ENCODE data around the gene ZCCHC8. TPM values are rescaled to one million over a fixed set of nuclear protein-coding genes. Genes with fewer than 3 reads are reported as not detected.

ZCCHC8 gene
- total RNA-seq, 1 experiment from 2014 or later, result 40.1 TPM

- no peaks in the 10 kb centered on the region for H3K9me3 Mint-ChIP-seq (ENCODE audit: unreplicated experiment)
- no peak overlapping the region for H3K4me3 Mint-ChIP-seq (ENCODE audit: unreplicated experiment)
- peaks cover 6% of the 10 kb centered on the region for H3K4me1 Mint-ChIP-seq (ENCODE audit: low read depth, unreplicated experiment)
- no peaks in the 10 kb centered on the region for H3K9me3 ChIP-seq
- intact Hi-C loops (cut with micrococcal nuclease; ENCODE audit: unreplicated experiment), result no loop called here
- TF ChIP-seq, protein P1, sequence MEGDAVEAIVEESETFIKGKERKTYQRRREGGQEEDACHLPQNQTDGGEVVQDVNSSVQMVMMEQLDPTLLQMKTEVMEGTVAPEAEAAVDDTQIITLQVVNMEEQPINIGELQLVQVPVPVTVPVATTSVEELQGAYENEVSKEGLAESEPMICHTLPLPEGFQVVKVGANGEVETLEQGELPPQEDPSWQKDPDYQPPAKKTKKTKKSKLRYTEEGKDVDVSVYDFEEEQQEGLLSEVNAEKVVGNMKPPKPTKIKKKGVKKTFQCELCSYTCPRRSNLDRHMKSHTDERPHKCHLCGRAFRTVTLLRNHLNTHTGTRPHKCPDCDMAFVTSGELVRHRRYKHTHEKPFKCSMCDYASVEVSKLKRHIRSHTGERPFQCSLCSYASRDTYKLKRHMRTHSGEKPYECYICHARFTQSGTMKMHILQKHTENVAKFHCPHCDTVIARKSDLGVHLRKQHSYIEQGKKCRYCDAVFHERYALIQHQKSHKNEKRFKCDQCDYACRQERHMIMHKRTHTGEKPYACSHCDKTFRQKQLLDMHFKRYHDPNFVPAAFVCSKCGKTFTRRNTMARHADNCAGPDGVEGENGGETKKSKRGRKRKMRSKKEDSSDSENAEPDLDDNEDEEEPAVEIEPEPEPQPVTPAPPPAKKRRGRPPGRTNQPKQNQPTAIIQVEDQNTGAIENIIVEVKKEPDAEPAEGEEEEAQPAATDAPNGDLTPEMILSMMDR (IDR thresholded peaks at IDR 0.05; ENCODE audit: insufficient read depth in 1 of 2, low read depth in 1 of 2, low read length in 1 of 2, severe bottlenecking in 1 of 2, unreplicated experiment in 1 of 2), result no peak
- no peak for DNase-seq
- no peaks in the 10 kb centered on the region for H3K27me3 Mint-ChIP-seq (ENCODE audit: insufficient read depth, unreplicated experiment)
- no TSS peak for BruUV-seq (replicated peaks)
- H3K27ac Mint-ChIP-seq (ENCODE audit: unreplicated experiment), result no peak overlapping the region
- no peaks in the 10 kb centered on the region for H3K27me3 ChIP-seq (replicated peaks; ENCODE audit: control insufficient read depth, insufficient read depth, low read length)
- POLR2A ChIA-PET, result interaction anchor here (0.8 kb wide), 1 partner anchor 104 kb away, joined by 3 read pairs; no protein-coding TSS in a partner anchor
- H3K36me3 ChIP-seq (ENCODE audit: control insufficient read depth, insufficient read depth, low read length), result peaks cover 2% of the 10 kb centered on the region; the same call in 1 of the 2 replicates
- H3K4me1 ChIP-seq, result 0 out of 2 replicates have a peak, but pooled peaks cover 8% of the 10 kb centered on the region
- H3K4me3 ChIP-seq (ENCODE audit: low read depth, low read length), result no peak overlapping the region
- CTCF ChIA-PET, result no interaction called here
- H3K36me3 Mint-ChIP-seq (ENCODE audit: insufficient read depth, unreplicated experiment), result peaks cover 98% of the 10 kb centered on the region
Measured at GRCh38 chr12:122503783-122504590, 3.3 kb upstream of the ZCCHC8 start.

DNA sequence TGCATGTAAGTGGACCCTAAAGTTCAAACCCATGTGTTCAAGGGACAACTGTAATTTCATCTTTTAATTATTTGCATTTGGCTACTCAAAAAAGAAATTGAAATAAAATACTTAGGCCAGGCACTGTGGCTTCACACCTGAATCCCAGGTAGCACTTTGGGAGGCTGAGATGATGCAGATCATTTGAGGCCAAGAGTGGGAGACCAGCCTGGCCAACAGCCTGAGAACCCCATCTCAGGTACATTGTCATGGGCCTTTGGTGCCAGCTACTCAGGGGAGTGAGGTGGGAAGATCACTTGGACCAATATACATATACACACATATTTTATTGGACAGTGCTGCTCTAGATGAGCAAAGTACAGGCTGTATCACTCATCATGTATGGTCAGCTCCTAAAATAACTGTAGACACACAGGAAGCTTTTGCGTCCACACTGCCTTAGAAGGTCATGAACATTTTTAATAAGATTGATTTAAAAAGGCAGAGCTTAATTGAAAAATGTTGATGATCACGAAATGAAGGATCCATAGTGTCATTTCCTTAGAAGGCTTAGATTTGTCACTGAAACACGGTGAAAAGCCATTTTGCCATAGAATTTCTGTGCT is 2.5 kb upstream of the ZCCHC8 start:
- TF ChIP-seq, protein P1 (IDR thresholded peaks at IDR 0.05; ENCODE audit: insufficient read depth in 1 of 2, low read depth in 1 of 2, low read length in 1 of 2, severe bottlenecking in 1 of 2, unreplicated experiment in 1 of 2), result no peak
- BruUV-seq (replicated peaks), result no TSS peak
- H3K4me1 Mint-ChIP-seq (ENCODE audit: low read depth, unreplicated experiment), result peaks cover 6% of the 10 kb centered on the region
- H3K27ac Mint-ChIP-seq (ENCODE audit: unreplicated experiment), result no peak overlapping the region
- Histone ChIP-seq H3K27me3 (replicated peaks; ENCODE audit: control insufficient read depth, insufficient read depth, low read length) (no peaks in the 10 kb centered on the region), H3K4me1 (0 out of 2 replicates have a peak, but pooled peaks cover 8% of the 10 kb centered on the region), H3K9me3 (no peaks in the 10 kb centered on the region), H3K36me3 (ENCODE audit: control insufficient read depth, insufficient read depth, low read length) (peaks cover 2% of the 10 kb centered on the region; the same call in 1 of the 2 replicates), H3K4me3 (ENCODE audit: low read depth, low read length) (no peak overlapping the region)
- CTCF ChIA-PET, result no interaction called here
- H3K9me3 Mint-ChIP-seq (ENCODE audit: unreplicated experiment), result no peaks in the 10 kb centered on the region
- no peak for DNase-seq
- H3K4me3 Mint-ChIP-seq (ENCODE audit: unreplicated experiment), result no peak overlapping the region
- POLR2A ChIA-PET, result interaction anchor here (0.8 kb wide), 1 partner anchor 104 kb away, joined by 3 read pairs; no protein-coding TSS in a partner anchor
- intact Hi-C loops (cut with micrococcal nuclease; ENCODE audit: unreplicated experiment), result no loop called here
- no peaks in the 10 kb centered on the region for H3K27me3 Mint-ChIP-seq (ENCODE audit: insufficient read depth, unreplicated experiment)
- H3K36me3 Mint-ChIP-seq (ENCODE audit: insufficient read depth, unreplicated experiment), result peaks cover 97% of the 10 kb centered on the region

- no TSS peak for BruUV-seq (replicated peaks)
- H3K36me3 ChIP-seq (ENCODE audit: control insufficient read depth, insufficient read depth, low read length), result peaks cover 2% of the 10 kb centered on the region; the same call in 1 of the 2 replicates
- no peaks in the 10 kb centered on the region for H3K9me3 ChIP-seq
- no peaks in the 10 kb centered on the region for H3K27me3 Mint-ChIP-seq (ENCODE audit: insufficient read depth, unreplicated experiment)
- POLR2A ChIA-PET, result interaction anchor here (0.6 to 2.2 kb wide), 12 partner anchors 10 to 276 kb away, joined by 3 to 48 read pairs (median 5); partner anchors contain the start of genes DIABLO, KNTC1 and RSRC2
- H3K36me3 Mint-ChIP-seq (ENCODE audit: insufficient read depth, unreplicated experiment), result peaks cover 85% of the 10 kb centered on the region
- H3K4me1 ChIP-seq, result 0 out of 2 replicates have a peak, but pooled peaks cover 8% of the 10 kb centered on the region
- TF ChIP-seq, protein P1 (IDR thresholded peaks at IDR 0.05; ENCODE audit: insufficient read depth in 1 of 2, low read depth in 1 of 2, low read length in 1 of 2, severe bottlenecking in 1 of 2, unreplicated experiment in 1 of 2), result no peak
- no peaks in the 10 kb centered on the region for H3K9me3 Mint-ChIP-seq (ENCODE audit: unreplicated experiment)
- no peaks in the 10 kb centered on the region for H3K27me3 ChIP-seq (replicated peaks; ENCODE audit: control insufficient read depth, insufficient read depth, low read length)
- peak overlapping the region; percentile 95 for H3K4me3 Mint-ChIP-seq (ENCODE audit: unreplicated experiment)
- no peak overlapping the region for H3K4me3 ChIP-seq (ENCODE audit: low read depth, low read length)
- peaks cover 6% of the 10 kb centered on the region for H3K4me1 Mint-ChIP-seq (ENCODE audit: low read depth, unreplicated experiment)
- no peak for DNase-seq
- H3K27ac Mint-ChIP-seq (ENCODE audit: unreplicated experiment), result peak overlapping the region; percentile 99
- intact Hi-C loops (cut with micrococcal nuclease; ENCODE audit: unreplicated experiment), result loop anchor here (1.0 kb wide), 1 partner anchor 26 kb away; the partner anchor contains the start of gene KNTC1
- CTCF ChIA-PET, result interaction anchor here (0.6 to 1.8 kb wide), 5 partner anchors 9 to 102 kb away, joined by 3 to 27 read pairs (median 4); partner anchors contain the start of genes KNTC1 and RSRC2
Measured at GRCh38 chr12:122501489-122501989, 807 bp upstream of the ZCCHC8 start.

Data from Caco-2 (cell line).